Right atrium auricular region (tissue), 2 donors: ENCODE data around the gene LRTM2. TPM values are rescaled to one million over a fixed set of nuclear protein-coding genes. Genes with fewer than 3 reads are reported as not detected.

Experiments used
- DNase-seq: peaks from one replicate; pipeline ENCODE4 v3.0.0-alpha.2; 2019; ENCODE audit warnings: low spot score
- H3K27ac ChIP-seq, 2 donors: fragments of 200-600 bp; sonication (generic); 1 replicate in 1 of 2; 2 replicates in 1 of 2; pipeline ENCODE4 v1.5.1; 2016 to 2019
- H3K27me3 ChIP-seq, 2 donors: fragments of 200-600 bp; sonication (generic); one replicate each; pipeline versions ENCODE4 v1.5.1 to v1.6.0; 2017 to 2019
- H3K36me3 ChIP-seq: fragments of 200-600 bp; sonication (generic); one replicate; pipeline ENCODE4 v1.5.1; 2016
- H3K4me1 ChIP-seq, 2 donors: fragments of 200-600 bp; sonication (generic); one replicate each; pipeline versions ENCODE4 v1.5.1 to v1.6.0; 2017 to 2019
- H3K4me3 ChIP-seq, 2 donors: fragments of 200-600 bp; sonication (generic); 1 replicate in 1 of 2; 2 replicates in 1 of 2; pipeline ENCODE4 v1.5.1; 2017 to 2019; ENCODE audit warnings: mild to moderate bottlenecking in 1 of 2, moderate library complexity in 1 of 2
- H3K9me3 ChIP-seq, 2 donors: fragments of 200-600 bp; sonication (generic); one replicate each; pipeline ENCODE4 v1.5.1; 2019
- total RNA-seq, 2 donors: library from RNA; depleted of rRNA; stranded (reverse); fragments of >200 nt; gene quantifications; one replicate each; pipeline ENCODE4 v1.1.0, GENCODE V29; 2016
- TF ChIP-seq, protein P1 (sequence below), 2 donors: fragments of 200-600 bp; sonication (generic); IDR thresholded peaks; one replicate each; pipeline ENCODE4 v1.5.1; 2019; ENCODE audit warnings: antibody characterized with exemption in 2 of 2

The LRTM2 gene
- total RNA-seq, 2 donors from 2014 or later = not detected

DNA sequence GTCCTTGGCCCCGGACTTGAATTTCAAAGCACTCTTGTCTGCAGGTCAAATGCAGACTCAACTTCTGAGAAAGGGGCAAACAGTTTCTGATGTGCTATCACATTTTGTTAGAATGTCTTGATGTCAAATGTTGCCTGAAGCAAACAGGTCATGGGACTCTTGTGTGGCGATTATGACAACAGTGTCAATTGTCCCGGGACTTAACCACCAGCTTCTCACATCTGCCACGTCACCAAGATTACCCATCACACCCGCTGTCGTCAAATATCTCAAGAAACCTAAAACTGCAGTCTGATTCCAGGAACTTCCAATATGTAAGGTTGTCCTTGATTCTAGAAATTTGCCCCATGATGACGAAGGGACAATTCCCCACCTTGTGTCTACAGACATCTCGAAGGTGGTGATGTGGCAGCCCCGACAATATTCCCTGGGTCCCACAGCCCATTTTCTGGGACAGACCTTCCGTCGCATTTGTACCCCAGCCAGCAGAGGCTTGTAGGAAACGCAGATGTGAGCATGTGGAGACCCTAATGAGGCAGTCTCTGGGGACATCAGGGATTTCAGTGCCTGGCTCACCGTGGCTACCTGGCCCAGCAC is 21.3 kb downstream of the LRTM2 start:
- DNase-seq = no peak
- TF ChIP-seq, protein P1, sequence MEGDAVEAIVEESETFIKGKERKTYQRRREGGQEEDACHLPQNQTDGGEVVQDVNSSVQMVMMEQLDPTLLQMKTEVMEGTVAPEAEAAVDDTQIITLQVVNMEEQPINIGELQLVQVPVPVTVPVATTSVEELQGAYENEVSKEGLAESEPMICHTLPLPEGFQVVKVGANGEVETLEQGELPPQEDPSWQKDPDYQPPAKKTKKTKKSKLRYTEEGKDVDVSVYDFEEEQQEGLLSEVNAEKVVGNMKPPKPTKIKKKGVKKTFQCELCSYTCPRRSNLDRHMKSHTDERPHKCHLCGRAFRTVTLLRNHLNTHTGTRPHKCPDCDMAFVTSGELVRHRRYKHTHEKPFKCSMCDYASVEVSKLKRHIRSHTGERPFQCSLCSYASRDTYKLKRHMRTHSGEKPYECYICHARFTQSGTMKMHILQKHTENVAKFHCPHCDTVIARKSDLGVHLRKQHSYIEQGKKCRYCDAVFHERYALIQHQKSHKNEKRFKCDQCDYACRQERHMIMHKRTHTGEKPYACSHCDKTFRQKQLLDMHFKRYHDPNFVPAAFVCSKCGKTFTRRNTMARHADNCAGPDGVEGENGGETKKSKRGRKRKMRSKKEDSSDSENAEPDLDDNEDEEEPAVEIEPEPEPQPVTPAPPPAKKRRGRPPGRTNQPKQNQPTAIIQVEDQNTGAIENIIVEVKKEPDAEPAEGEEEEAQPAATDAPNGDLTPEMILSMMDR (IDR thresholded peaks at IDR 0.05) = no peak
- Histone ChIP-seq H3K36me3 (no peaks in the 10 kb centered on the region), H3K27me3 (no peaks in the 10 kb centered on the region), H3K9me3 (no peaks in the 10 kb centered on the region), H3K27ac (no peak overlapping the region), H3K4me1 (no peaks in the 10 kb centered on the region), H3K4me3 (no peak overlapping the region)

DNA sequence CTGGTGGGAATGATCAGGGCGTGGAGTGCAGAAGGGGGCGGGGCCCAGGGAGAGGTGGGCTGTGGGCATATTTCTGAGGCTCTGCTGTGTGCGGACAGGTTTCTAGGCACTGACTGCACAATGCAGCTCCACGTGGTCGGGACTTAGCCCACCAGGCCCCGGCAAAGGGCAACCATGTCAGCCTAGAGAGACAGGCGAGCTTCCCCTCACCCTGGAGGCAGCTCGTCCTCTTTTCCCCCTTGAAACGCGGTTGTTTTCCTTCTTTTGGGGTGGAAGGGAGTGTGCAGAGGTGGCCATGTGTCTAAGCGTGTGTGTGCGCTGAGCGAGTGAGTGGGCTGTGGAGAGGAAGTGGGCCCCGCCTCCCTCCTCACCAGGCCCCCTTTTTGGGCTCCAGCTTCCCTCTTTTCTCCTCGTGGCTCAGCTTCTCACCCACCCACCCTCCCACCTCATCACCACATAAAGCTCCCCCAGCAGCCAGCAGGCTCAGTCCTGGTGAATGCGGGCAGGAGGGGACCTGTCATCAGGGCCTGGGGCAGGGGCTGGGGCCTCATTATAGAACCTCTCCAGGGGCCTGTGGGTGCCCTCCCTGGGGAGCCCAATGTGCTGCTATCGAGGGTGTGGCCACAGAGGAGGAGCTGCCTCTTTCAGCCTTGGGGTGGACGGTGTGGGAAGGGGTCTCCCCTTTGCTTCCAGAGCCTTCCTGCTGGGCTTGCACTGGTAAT is 22.0 kb downstream of the LRTM2 start:
- Histone ChIP-seq H3K4me1 (no peaks in the 10 kb centered on the region), H3K27ac (no peak overlapping the region), H3K4me3 (no peak overlapping the region), H3K36me3 (no peaks in the 10 kb centered on the region), H3K27me3 (no peaks in the 10 kb centered on the region), H3K9me3 (no peaks in the 10 kb centered on the region)
- DNase-seq = no peak
- TF ChIP-seq, protein P1 (IDR thresholded peaks at IDR 0.05) = no peak

DNA sequence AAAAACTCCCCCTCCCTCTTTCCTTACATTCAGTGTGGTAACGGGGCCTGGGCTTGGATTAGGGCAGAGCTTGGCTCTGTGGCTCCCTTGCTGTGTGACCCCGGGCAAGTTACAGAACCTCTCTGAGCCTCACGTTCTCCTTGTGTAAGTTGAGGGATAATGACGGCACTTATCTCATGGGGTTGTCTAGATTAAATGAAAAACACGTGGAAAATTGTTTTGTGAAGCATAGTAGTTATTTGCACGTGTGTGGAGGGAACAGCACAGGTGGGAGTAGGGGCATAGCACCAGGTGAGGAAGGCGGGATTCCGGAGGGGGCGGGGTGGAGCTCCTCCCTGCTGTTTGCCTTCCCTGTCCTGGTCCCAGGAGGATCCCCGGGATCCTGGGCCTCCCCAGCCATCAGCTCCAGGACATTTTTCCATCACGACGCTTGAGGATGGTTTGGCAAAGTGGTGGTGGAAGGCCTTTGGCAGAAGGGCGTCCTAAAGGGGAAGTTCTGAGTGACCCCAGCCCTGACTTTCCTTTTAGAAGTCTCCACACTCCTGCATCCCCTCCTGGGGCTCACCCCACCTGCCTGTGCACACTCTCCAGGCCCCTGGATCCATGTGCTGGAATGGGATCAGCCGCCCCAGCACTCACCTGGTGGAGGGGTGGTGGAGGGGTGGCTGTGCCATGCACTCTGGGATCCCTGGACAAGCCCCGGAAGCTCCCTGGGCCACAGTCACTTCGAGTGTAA is 22.7 kb downstream of the LRTM2 start:
- Histone ChIP-seq H3K9me3 (no peaks in the 10 kb centered on the region), H3K36me3 (no peaks in the 10 kb centered on the region), H3K27me3 (no peaks in the 10 kb centered on the region), H3K27ac (no peak overlapping the region), H3K4me3 (no peak overlapping the region), H3K4me1 (no peaks in the 10 kb centered on the region)
- TF ChIP-seq, protein P1 (IDR thresholded peaks at IDR 0.05) = no peak
- no peak for DNase-seq

DNA sequence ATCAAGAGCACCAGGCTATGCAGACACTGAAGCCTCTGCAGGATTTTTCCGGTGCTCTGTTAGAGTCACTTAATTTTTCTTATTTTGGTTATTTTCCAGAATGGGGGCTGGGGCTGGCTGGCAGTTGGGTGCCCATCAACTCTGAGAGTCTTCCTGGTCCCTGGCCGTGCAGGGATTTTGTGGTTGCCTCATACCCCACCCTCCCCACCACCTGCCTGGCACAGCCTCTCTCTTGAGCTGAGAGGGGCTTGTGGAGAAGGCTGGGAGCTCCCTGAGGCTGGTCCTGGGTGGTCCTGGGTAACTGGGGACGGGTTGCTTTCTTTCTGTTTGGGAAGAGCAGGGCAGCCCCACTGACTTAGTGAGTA is 23.3 kb downstream of the LRTM2 start:
- no peaks in the 10 kb centered on the region for H3K36me3 ChIP-seq

DNA sequence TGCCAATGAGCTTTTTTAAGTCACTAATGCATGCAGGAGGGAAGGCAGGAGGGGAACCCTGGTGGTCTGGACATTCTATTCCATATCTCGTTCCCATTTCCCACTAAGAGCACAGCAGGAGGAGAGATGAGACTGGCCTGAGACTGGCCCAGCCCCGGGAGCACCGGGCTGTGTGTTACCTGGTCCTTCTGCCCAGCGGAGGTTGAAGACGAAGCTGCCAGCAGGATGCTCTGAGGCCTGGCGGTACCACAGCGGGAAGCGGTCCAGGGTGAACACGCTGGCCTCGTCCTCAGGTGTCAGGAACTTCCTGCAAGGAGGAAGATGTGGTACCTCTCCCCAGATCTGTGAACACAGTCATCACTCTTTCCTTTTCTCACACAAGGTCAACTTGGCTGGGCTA is 23.9 kb downstream of the LRTM2 start:
- Histone ChIP-seq H3K36me3 (no peaks in the 10 kb centered on the region), H3K9me3 (no peaks in the 10 kb centered on the region), H3K27me3 (no peaks in the 10 kb centered on the region), H3K27ac (no peak overlapping the region), H3K4me1 (no peaks in the 10 kb centered on the region), H3K4me3 (no peak overlapping the region)
- TF ChIP-seq, protein P1 (IDR thresholded peaks at IDR 0.05) = no peak
- DNase-seq = no peak

More for the DNA sequence above, 23.3 kb downstream of the LRTM2 start:
- no peaks in the 10 kb centered on the region for H3K27me3 ChIP-seq
- no peak overlapping the region for H3K4me3 ChIP-seq
- H3K27ac ChIP-seq = no peak overlapping the region
- TF ChIP-seq, protein P1 (IDR thresholded peaks at IDR 0.05) = no peak
- DNase-seq = no peak
- H3K9me3 ChIP-seq = no peaks in the 10 kb centered on the region
- no peaks in the 10 kb centered on the region for H3K4me1 ChIP-seq
